Vagina (tissue), 2 donors: ENCODE results near the gene TRAPPC2.

Experiments
- CTCF ChIP-seq, 3 experiments: fragments of 450-650 bp in 2 of 3; fragments of 200-600 bp in 1 of 3; sonication (generic) in 1 of 3; IDR thresholded peaks; one replicate each; pipeline ENCODE4 v1.5.1; 2017 to 2019; ENCODE audit warnings: antibody characterized with exemption in 3 of 3, mild to moderate bottlenecking in 2 of 3, moderate library complexity in 2 of 3
- POLR2A ChIP-seq, 2 donors: fragments of 450-650 bp; IDR thresholded peaks; one replicate each; pipeline ENCODE4 v1.6.1; 2017; ENCODE audit warnings: antibody characterized with exemption in 2 of 2, mild to moderate bottlenecking in 2 of 2, moderate library complexity in 2 of 2

GRCh38 chrX:13763489-13763888 lies 29.1 kb upstream of the TRAPPC2 start:
- TF ChIP-seq CTCF (IDR thresholded peaks at IDR 0.05) (no peak), POLR2A (IDR thresholded peaks at IDR 0.05) (no peak)
